ENCODE results near the gene SAFB. TPM values are rescaled to one million over a fixed set of nuclear protein-coding genes. Genes with fewer than 3 reads are reported as not detected.

SAFB gene
- total RNA-seq, 2 experiments from 2014 or later: 68.9 to 177 TPM

GRCh38 chr19:5707576-5708575 is 85.0 kb downstream of the SAFB start:
- no TSS peak for BruUV-seq (replicated peaks)
- Histone ChIP-seq H3K9me2 (ENCODE audit: insufficient read depth, low read length) (no peaks in the 10 kb centered on the region), H3K27ac (ENCODE audit: low read depth, low read length, poor library complexity, severe bottlenecking) (no peak overlapping the region), H3K36me3 (ENCODE audit: insufficient read depth, low read length) (peaks cover 97% of the 10 kb centered on the region), H2AFZ (ENCODE audit: low read length) (no peak overlapping the region), H4K20me1 (ENCODE audit: insufficient read depth, low read length) (no peaks in the 10 kb centered on the region), H3K4me2 (ENCODE audit: low read length) (no peak overlapping the region), H3K4me3 (ENCODE audit: low read depth, low read length, poor library complexity, severe bottlenecking) (no peak overlapping the region), H3K9me3 (ENCODE audit: low read length) (no peaks in the 10 kb centered on the region), H3K79me2 (ENCODE audit: insufficient read depth, low read depth, low read length) (no peaks in the 10 kb centered on the region), H3K4me1 (ENCODE audit: insufficient read depth, low read length, poor library complexity, severe bottlenecking) (no peaks in the 10 kb centered on the region)
- no peak for DNase-seq (ENCODE audit: low spot score)
- ChIA-PET POLR2A (no interaction called here), CTCF (ENCODE audit: unreplicated experiment) (no interaction called here)
- intact Hi-C loops (cut with micrococcal nuclease; ENCODE audit: unreplicated experiment): no loop called here
- TF ChIP-seq CTCF (conservative IDR thresholded peaks at IDR 0.05; ENCODE audit: low read length) (no peak), EZH2phosphoT487 (IDR thresholded peaks at IDR 0.05; ENCODE audit: borderline replicate concordance, low read depth, low read length) (no peak)

- DNase-seq (ENCODE audit: low spot score): no peak
- no peaks in the 10 kb centered on the region for H4K20me1 ChIP-seq (ENCODE audit: insufficient read depth, low read length)
- H3K4me3 ChIP-seq (ENCODE audit: low read depth, low read length, poor library complexity, severe bottlenecking): no peak overlapping the region
- no peaks in the 10 kb centered on the region for H3K9me3 ChIP-seq (ENCODE audit: low read length)
- H2AFZ ChIP-seq (ENCODE audit: low read length): no peak overlapping the region
- H3K4me2 ChIP-seq (ENCODE audit: low read length): no peak overlapping the region
- H3K27ac ChIP-seq (ENCODE audit: low read depth, low read length, poor library complexity, severe bottlenecking): no peak overlapping the region
- peaks cover 25% of the 10 kb centered on the region for H3K79me2 ChIP-seq (ENCODE audit: insufficient read depth, low read depth, low read length)
- H3K36me3 ChIP-seq (ENCODE audit: insufficient read depth, low read length): peaks cover 92% of the 10 kb centered on the region
- CTCF ChIA-PET (ENCODE audit: unreplicated experiment): no interaction called here
- BruUV-seq (replicated peaks): no TSS peak
- H3K9me2 ChIP-seq (ENCODE audit: insufficient read depth, low read length): no peaks in the 10 kb centered on the region
- H3K4me1 ChIP-seq (ENCODE audit: insufficient read depth, low read length, poor library complexity, severe bottlenecking): no peaks in the 10 kb centered on the region
- POLR2A ChIA-PET: no interaction called here
- intact Hi-C loops (cut with micrococcal nuclease; ENCODE audit: unreplicated experiment): no loop called here
- no peak for TF ChIP-seq CTCF (conservative IDR thresholded peaks at IDR 0.05; ENCODE audit: low read length)
- TF ChIP-seq EZH2phosphoT487 (IDR thresholded peaks at IDR 0.05; ENCODE audit: borderline replicate concordance, low read depth, low read length): no peak
Observed at GRCh38 chr19:5711025-5711424, 88.1 kb downstream of the SAFB start.

- no peak for TF ChIP-seq CTCF (conservative IDR thresholded peaks at IDR 0.05; ENCODE audit: low read length)
- no peak for TF ChIP-seq EZH2phosphoT487 (IDR thresholded peaks at IDR 0.05; ENCODE audit: borderline replicate concordance, low read depth, low read length)
- Histone ChIP-seq H3K36me3 (ENCODE audit: insufficient read depth, low read length) (peaks cover 91% of the 10 kb centered on the region), H3K27ac (ENCODE audit: low read depth, low read length, poor library complexity, severe bottlenecking) (no peak overlapping the region), H3K9me2 (ENCODE audit: insufficient read depth, low read length) (no peaks in the 10 kb centered on the region), H3K4me2 (ENCODE audit: low read length) (no peak overlapping the region), H3K4me3 (ENCODE audit: low read depth, low read length, poor library complexity, severe bottlenecking) (no peak overlapping the region), H3K9me3 (ENCODE audit: low read length) (no peaks in the 10 kb centered on the region), H4K20me1 (ENCODE audit: insufficient read depth, low read length) (no peaks in the 10 kb centered on the region), H3K79me2 (ENCODE audit: insufficient read depth, low read depth, low read length) (peaks cover 32% of the 10 kb centered on the region), H3K4me1 (ENCODE audit: insufficient read depth, low read length, poor library complexity, severe bottlenecking) (no peaks in the 10 kb centered on the region), H2AFZ (ENCODE audit: low read length) (no peak overlapping the region)
- intact Hi-C loops (cut with micrococcal nuclease; ENCODE audit: unreplicated experiment): no loop called here
- ChIA-PET POLR2A (no interaction called here), CTCF (ENCODE audit: unreplicated experiment) (no interaction called here)
- BruUV-seq (replicated peaks): no TSS peak
- no peak for DNase-seq (ENCODE audit: low spot score)
Observed at GRCh38 chr19:5711713-5712161, 88.9 kb downstream of the SAFB start.

Data from OCI-LY7 (cell line).